GM21526 (cell line): ENCODE measurements around the gene TMEM220.

ENCODE experiments used
- ATAC-seq: cut with Tn5 transposase; IDR thresholded peaks from one replicate; pipeline ENCODE4 v1.9.1; 2021; ENCODE audit warnings: moderate library complexity; ENCODE audit not compliant: unreplicated experiment, low FRiP score

TMEM220 gene

DNA sequence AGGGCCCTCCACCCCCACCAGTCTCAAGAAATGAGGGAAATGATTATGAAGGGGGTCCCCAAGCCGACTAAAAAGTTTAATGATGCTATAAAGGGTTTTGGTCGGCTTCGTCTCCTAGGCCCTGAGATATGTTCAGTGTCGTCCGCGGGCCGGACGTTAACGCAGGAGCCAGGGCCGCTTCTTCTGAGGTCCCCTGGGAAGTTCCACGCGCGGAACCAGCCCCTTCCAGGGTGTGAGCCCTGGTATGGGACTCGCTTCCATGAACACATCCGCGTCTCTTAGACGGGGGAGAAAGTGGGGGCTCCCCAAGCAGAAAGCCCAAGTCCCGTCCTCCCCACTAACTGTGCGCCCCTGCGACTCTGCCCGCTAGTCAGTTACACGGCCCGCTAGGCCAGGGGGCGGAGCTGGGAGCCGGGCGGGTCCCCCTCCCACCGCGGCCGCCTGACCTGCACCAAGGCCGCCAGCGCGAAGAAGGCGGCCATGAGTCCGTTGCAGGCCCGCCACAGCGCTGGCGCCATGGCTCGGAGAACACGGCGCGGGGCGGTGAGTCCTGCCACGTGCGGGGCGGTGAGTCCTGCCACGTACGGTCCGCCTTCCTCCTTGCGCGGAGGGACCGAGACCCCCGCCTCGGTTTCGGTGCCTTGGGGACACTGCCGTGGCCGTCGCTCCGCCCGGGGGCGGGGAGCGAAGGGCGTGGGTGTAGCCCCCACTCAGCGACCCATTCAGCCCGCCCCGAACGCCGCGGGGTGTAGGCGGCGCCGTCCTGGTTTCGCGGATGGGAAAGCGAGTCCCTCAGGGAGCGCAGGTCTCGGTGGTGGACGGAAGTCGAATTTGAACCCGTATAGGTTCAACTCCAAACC, at the start of gene TMEM220:
Gene TMEM220 (minus strand): TSS at position 690 of the 860 bp plus-strand sequence. CDS start 172 bp downstream, at position 518.
- ATAC-seq: peak; percentile 54

DNA sequence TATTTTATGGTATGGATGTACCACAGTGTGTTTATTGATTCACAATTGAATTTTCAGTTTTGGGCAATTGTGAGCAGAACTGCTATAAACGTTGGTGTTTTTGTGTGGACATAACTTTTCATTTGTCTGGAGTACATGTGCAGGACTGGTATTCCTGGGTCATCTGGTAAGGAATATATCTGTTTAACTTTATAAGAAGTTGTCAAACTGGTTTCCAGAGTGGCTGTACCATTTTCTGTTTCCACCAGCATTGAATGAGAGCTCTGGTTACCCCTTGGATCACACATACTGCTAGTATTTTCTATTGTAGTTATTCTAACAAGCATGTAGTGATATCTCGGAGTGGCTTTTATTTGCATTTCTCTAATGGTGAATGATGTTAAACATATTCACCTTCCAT, 49.8 kb upstream of the TMEM220 start:
- no peak for ATAC-seq

DNA sequence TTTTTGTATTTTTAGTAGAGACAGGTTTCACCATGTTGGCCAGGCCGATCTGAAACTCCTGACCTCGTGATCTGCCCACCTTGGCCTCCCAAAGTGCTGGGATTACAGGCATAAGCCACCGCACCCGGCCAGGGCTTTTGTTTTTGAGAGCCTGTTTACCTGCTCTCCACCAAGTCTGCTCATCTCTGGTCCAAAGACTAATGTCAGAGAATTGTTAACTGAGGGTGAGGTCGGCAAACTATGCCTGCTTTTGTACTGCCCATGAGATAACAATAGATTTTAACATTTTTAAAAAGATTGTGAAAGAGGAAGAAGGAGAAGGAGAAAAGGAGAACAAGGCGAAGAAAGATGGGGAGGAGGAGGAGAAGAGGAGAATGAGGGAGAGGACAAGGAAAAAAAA, 48.1 kb upstream of the TMEM220 start:
- ATAC-seq: no peak

DNA sequence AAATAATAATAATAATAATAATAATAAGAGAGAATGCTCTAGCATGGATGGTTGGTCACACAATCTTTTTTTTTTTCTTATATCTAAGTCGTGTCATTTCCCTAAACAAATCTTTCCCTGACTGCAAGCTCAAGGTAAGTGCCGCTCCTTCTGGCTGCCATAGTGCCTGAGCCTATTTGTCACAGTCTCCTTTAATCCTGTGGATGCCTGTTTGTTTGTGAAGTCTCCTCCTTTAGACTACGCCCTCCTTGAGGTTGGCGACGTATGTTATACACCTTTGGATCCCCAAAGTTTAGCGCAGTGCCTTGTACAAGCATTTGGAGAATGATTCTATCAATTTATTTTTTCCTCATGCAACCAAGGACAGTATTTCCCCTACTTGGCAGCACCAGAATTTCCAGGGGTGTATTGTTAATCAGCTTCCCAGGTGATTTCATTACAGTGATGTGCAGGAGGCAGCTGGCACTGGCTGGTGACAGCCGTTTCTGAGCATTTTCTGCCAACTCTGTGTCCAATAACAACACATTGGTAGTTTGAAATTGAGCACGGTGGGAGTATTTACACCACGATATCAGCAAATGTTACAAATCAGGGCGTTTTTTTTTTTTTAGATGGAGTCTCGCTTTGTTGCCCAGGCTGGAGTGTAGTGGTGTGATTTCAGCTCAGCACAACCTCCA, 47.4 kb upstream of the TMEM220 start:
- no peak for ATAC-seq

DNA sequence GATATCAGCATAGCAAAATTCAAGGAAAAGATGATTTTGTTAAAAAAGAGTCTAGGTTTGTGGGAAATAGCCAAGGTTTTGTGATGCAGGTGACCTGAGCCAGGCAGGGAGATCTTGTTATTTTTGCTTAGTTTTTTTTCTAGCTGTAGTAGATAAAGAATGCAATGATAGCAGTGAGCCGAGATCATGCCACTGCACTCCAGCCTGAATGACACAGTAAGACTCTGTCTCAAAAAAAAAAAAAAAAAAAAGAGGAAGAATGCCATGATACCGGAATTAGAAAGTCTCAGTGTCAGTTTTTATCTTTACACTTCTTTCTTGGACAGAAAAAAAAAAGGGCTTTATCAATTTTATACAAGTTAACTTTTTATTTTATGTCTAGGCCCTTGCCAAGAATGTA, 46.6 kb upstream of the TMEM220 start:
- no peak for ATAC-seq

DNA sequence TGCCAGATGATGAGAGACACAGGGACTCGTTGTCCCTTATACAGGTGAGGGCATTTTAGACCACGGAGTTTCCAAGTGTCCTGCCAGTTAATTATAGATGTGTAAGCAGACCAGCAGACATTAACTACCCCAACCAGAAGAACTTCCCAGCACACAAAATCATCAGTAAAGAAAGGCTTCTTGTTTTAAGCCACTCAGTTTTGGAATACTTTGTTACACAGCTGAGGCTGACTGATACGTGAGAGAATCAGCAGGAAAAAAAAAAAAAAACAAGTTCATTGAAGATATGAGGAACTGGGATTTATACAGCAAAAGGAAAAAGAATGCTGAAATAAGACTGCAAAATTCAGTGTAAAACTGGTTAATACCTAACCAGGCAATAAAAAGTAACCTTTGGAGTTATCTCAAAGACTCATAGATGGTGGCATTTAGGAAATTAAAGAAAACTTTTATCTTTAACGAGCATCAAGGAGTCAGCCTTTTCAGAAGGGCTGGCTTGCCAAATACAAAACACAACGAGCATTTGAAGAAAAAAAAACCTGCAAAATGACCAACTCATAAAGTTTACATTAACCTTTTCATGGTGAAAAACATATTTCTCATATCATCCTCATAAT, 46.0 kb upstream of the TMEM220 start:
- no peak for ATAC-seq

DNA sequence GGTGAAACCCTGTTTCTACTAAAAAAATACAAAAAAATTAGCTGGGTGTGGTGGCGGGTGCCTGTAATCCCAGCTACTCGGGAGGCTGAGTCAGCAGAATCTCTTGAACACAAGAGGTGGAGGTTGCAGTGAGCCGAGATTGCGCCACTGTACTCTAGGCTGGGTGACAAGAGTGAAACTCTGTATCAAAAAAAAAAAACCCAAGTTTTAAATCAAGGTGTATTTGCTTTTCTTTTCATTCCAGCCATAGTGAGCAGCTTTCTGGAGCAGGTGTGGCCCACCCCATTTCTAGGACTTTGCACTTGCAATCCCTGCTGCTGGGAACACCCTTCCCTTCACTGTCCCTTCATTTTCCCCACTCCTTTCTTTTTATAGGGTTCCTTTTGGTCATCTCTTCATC, 45.2 kb upstream of the TMEM220 start:
- ATAC-seq: no peak

DNA sequence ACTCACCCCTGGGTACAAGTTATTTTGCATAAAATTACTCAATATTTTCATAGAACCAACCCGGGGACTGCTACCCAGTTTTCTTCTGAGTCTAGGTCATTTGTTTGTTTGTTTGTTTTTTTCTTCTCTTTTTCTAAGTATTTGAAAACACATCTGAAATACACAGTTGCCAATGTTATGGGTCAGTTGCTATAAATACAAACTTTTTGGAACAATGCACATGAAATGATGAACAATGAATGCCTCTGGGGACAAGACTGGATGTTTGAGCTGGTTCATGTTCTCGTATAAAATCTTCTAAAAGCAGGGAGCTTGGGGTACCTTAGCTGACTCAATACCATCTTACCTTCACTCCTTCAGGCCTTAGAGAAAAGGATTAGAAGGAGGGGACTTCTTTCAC, 43.6 kb upstream of the TMEM220 start:
- ATAC-seq: no peak

DNA sequence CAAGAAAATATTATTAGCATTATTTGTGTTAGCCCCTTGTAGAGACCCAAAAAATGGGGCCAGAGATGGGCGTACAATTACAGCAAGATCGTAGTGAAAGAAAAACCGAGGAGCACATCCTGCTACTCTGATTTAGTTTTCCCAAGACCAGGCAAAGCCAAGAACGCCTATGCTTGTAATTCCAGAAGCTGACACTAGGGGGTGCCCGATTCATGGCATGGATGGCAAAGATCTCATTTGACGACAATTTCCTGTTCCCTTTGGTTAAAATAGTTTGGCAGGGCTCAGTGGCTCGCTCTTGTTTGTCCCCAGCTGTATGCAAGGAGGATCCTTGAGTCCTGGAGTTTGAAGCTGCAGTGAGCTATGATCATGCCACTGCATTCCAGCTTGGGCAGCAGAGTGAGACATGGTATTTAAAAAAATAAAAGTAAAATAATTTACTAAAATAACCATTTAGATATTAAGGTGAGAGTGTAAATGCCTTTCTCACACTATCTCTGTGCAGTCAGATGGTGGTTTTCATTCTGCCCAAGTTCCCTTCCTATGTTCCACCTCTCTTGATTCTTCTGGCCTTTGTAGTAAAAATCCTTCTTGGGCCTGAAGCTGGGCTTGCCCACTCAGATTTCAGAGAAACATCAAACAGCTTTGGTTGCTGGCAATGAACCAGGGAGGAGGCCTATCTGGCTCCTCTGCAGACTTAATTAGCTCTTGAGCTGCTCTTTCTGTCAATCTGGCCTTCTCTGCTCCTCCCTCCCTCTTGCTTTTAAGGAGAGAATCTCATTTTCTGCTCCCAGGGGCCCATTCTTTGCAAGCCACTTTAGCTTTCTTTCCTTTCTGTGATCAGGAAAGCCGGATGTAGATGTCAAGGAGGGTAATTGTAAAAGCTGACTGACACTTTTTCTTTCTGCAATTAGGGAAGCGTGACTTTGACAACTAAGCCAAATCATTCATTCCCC, 42.9 kb upstream of the TMEM220 start:
- ATAC-seq: no peak

DNA sequence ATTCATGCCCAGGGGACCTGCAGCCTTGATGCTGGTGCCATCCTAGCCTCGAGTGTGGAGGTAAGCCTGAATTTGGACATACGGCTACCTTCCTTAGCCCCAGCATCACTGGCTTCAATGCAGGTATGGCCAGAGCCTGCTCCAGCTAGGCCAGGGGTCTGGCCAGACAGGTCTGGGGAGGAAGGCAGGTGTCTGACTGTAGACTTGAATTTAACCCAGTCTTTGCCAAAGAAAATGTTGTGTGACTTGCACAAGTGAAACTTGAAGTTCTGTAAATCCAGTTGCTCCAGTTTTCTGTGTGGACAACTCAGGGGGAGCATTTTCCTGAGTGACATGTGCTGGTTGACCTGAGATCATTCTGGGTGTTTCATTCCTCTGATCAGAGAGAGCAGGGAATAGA, 41.3 kb upstream of the TMEM220 start:
- no peak for ATAC-seq

DNA sequence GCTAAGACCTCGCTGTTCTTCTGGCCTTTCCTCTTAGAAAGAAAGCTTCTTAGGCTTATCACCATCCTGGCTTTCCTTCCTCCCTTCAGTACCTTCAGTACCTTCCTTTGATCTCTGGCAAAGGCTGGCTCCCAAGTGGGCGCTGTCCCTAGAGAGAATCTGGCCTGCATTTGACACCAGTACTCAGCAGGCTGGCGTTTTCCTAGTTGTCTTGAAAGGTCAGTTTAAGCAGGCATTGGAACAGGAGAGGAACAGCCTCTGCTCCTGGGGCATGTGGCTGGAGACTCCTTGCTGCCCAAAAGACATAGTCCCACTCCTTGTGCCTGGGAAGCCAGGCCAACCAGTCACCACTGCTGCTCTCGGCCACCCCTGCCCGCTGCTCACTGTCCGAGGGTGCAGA, 40.0 kb upstream of the TMEM220 start:
- ATAC-seq: no peak

DNA sequence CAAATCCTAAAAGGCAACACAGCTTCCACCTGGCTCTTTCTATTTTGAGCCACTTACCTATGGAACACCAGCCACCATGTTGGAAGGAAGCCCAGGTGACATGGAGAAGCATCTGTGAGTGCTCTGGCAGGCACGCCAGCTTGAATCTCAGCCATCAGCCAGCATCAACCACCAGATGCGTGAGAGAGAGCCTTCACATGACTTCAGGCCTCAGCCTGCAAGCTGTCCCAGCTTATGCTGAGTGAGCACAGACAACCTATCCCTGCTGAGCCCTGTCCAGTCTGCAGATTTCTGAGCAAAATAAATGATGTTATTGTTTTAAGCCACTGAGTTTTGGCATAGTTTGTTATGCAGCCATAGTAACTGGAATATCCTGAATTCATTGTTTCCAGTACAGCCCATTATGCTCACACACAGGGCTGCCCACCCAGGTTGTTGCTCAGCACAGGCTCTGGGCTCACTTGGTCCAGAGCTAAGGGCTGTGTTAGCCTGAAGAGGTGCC, 39.0 kb upstream of the TMEM220 start:
- ATAC-seq: no peak

DNA sequence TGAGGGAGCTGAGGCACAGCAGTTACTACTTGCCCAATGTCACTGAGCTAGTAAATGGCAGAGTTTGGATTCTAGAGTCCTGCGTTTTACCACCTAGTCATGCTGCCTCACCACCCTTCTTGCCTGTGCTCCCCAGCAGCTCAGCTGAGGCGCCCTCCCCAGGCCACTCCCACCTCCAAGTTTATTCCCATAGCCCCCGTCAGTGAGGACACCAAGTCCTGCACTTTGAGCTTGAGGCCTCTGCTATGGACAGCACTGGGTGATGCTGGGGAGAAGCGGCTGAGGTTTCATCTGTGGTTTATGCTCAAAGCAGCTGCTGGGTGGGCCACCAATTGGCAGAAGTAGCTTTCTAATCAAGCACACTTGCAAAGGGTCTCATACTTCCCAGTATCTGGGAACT, 37.4 kb upstream of the TMEM220 start:
- ATAC-seq: no peak

DNA sequence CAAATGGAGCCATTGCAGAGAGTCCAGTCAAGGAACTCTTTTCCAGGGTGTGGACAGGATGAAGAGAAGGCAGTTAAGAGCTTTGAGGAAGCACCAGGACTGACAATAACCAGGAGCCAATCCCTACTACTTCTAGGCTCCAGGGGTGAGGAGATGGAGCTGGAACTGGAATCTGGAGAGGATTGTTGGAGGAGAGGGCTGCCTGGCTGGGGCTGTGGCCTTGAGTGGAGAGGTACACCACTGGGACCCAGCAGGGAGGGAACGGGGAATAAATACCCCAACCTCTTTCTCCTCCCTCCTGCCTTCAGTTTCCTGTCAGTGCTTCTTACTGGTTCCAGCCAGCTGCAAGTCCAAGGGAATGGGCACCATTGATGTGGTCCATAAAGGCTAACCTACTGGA, 32.2 kb upstream of the TMEM220 start:
- no peak for ATAC-seq

DNA sequence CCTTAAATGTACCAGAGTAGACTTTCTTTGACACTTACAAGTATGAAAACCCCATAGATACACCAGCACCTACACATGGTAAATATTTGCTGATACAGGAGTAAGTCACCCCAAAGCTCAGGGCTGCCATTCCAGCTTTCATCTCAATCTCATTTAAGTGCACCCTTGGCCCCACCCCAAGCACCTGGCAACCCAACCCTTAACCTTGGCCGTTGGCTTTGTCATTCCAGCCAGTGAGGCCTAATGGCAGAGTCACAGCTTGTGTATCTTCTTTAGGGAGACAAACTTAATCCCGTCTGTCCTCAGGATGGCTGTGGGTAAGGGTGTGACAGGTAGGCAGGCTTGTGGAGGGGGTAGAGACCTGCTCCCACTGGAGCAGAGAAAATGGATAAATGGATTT, 31.5 kb upstream of the TMEM220 start:
- no peak for ATAC-seq

DNA sequence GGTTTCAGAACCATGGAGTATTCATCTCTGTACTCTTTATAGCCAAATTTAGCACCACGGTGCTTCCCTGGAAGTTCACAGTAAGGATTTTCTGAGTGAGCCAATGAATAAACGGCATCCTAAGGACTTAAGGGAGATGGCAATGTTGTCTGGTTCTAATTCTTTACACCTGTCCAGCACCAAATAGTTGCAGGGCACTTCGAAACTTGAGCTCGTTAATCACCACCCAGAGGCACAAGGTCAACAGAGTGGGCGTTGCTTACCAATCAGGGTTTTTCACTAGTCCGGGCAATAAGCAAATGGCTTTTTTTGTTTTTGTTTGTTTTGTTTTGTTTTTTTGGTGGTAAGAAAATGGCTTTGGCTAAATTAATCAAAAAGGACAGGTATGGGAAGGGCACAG, 28.2 kb upstream of the TMEM220 start:
- no peak for ATAC-seq

DNA sequence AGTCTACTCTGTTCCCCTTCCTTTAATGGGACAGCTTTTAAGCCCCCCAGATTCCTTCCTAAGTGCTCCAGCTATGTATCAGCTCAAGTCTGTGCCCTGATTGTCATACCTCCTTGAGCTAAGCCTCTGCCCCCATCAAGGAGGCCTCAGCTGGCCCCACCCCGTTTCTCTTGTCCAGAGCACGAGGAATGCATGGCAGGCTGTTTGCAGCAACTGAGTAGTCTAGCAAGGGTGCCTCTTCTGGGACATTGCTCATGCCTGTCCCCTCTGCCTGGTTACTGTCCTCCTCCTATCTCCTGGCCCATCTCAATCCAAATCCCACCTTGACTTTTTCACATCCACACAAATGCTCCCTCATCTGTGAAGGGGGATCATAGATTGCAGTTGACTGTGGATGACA, 27.8 kb upstream of the TMEM220 start:
- no peak for ATAC-seq

DNA sequence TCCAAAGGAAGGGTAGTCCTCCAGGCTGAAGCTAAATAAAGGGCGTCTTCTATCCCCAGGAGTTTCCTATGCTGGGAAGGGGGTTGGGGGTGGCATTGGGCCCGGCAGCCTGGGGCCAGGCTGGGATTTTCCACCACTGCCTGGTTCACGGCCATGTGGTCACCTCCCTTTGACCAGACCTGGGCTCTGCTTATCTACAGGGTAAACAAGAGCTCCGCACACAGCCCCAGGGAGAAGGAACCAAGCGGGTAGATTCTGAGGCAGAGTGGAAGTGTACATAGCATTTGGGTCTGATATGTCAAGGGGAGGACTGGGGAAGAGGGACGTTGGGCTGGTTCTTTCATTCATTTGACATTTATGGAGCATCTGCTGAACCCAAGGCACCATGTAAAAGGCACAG, 27.2 kb upstream of the TMEM220 start:
- no peak for ATAC-seq

DNA sequence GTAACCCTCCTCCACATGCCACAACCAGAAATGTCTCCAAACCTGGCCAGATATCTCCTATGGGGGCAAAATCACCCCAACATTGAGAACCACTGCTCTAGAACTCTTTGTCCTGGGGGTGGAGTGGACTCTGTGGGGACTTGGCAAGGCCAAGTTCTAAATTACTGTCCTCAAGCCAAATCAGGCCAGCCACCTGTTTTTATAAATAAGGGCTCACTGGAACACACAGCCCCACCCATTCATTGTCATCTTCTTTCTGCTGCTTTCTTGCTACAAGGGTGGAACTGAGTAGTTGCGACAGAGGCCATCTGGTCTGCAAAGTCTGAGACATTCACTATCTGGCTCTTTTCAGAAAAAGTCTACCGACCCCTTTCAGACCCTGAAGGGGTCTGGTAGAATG, 26.8 kb upstream of the TMEM220 start:
- no peak for ATAC-seq

DNA sequence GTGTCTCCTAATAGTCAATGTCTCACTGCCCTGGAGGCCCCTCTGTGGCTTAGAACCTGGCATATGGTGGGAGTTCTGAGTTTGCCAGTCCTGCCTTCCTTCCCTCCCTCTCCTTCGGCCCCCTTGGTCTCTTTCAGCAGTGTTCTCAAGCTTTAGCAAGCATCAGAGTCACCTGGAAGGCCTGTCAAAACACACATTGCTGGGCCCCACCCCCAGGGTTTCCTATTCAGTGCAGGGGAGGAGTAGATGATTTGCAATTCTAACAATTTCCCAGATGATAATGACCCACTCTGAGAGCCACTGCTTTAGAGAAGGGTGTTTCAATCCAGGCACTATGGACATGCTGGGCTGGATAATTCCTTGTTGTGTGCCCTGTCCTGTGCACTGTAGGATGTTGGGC, 26.4 kb upstream of the TMEM220 start:
- ATAC-seq: no peak
